ENCODE data around the gene FLNC. TPM values are rescaled to one million over a fixed set of nuclear protein-coding genes. Genes with fewer than 3 reads are reported as not detected.

FLNC gene
- total and polyA plus RNA-seq, 3 donors from 2014 or later: 8.8 to 21.4 (median 14.4) TPM

GRCh38 chr7:128829391-128830166, 627 bp upstream of the FLNC start:
- Histone ChIP-seq H3K4me3 (peak overlapping the region in 1 of 2 donors; percentile 59), H3K9me3 (no peaks in the 10 kb centered on the region), H3K4me1 (peaks cover 29% of the 10 kb centered on the region), H3K27ac (peak overlapping the region in 1 of 2 donors; percentile 30), H3K27me3 (no peaks in the 10 kb centered on the region), H3K36me3 (ENCODE audit: low read depth, missing control alignments) (no peaks in the 10 kb centered on the region)
- intact Hi-C loops (cut with DNase I; ENCODE audit: low total_unique reads): no loop called here
- 27 to 43% methylated on average over 3 to 11 of the region's 13 CpGs for WGBS, 2 donors
- TF ChIP-seq POLR2A (IDR thresholded peaks at IDR 0.05) (no peak), CTCF (IDR thresholded peaks at IDR 0.05) (no peak)
- no peak for DNase-seq

GRCh38 chr7:128831178-128831993, 1.2 kb downstream of the FLNC start:
- Histone ChIP-seq H3K27me3 (no peaks in the 10 kb centered on the region), H3K27ac (peak overlapping the region; percentile 39 to 61), H3K36me3 (ENCODE audit: low read depth, missing control alignments) (no peaks in the 10 kb centered on the region), H3K4me1 (peaks cover 29% of the 10 kb centered on the region), H3K9me3 (no peaks in the 10 kb centered on the region), H3K4me3 (peak overlapping the region; percentile 47 to 59)
- DNase-seq: no peak
- TF ChIP-seq POLR2A (IDR thresholded peaks at IDR 0.05): no peak
- TF ChIP-seq CTCF (IDR thresholded peaks at IDR 0.05): no peak
- WGBS, 2 donors: 12 to 20% methylated on average over 5 to 33 of the region's 33 CpGs
- intact Hi-C loops (cut with DNase I; ENCODE audit: low total_unique reads): no loop called here

- TF ChIP-seq CTCF (IDR thresholded peaks at IDR 0.05): no peak
- TF ChIP-seq POLR2A (IDR thresholded peaks at IDR 0.05): no peak
- peak overlapping the region; percentile 59 to 61 for H3K27ac ChIP-seq
- no peak for DNase-seq
- H3K27me3 ChIP-seq: no peaks in the 10 kb centered on the region
- no peaks in the 10 kb centered on the region for H3K9me3 ChIP-seq
- H3K4me1 ChIP-seq: peaks cover 29% of the 10 kb centered on the region
- no peaks in the 10 kb centered on the region for H3K36me3 ChIP-seq (ENCODE audit: low read depth, missing control alignments)
- whole genome bisulfite sequencing, 2 donors: 15 to 24% methylated on average over 8 to 22 of the region's 22 CpGs
- H3K4me3 ChIP-seq: no peak overlapping the region
- intact Hi-C loops (cut with DNase I; ENCODE audit: low total_unique reads): no loop called here
Observed at GRCh38 chr7:128831994-128832879, 2.0 kb downstream of the FLNC start.

- H3K4me1 ChIP-seq: peaks cover 29% of the 10 kb centered on the region
- intact Hi-C loops (cut with DNase I; ENCODE audit: low total_unique reads): no loop called here
Observed at GRCh38 chr7:128832880-128833147, 2.6 kb downstream of the FLNC start.

More at GRCh38 chr7:128832880-128833147, 2.6 kb downstream of the FLNC start:
- DNase-seq: no peak
- TF ChIP-seq POLR2A (IDR thresholded peaks at IDR 0.05): no peak
- TF ChIP-seq CTCF (IDR thresholded peaks at IDR 0.05): no peak
- H3K36me3 ChIP-seq (ENCODE audit: low read depth, missing control alignments): no peaks in the 10 kb centered on the region
- H3K27me3 ChIP-seq: no peaks in the 10 kb centered on the region
- WGBS, 2 donors: 47 to 60% methylated on average over 2 of the region's 2 CpGs
- no peaks in the 10 kb centered on the region for H3K9me3 ChIP-seq
- peak overlapping the region; percentile 59 to 61 for H3K27ac ChIP-seq
- H3K4me3 ChIP-seq: no peak overlapping the region

All from testis (tissue), 3 donors.